22Rv1 (cell line): Measurements from ENCODE around the gene TRMT2B.

ENCODE experiments used
- H3K27ac ChIP-seq: fragments of 450-650 bp; 2 replicates; pipeline ENCODE4 v1.5.1; 2017
- ZFX ChIP-seq: fragments of 450-650 bp; IDR thresholded peaks from 2 replicates; pipeline ENCODE4 v1.6.1; 2017; ENCODE audit warnings: antibody characterized with exemption, borderline replicate concordance
- TF ChIP-seq, protein P1 (sequence below): fragments of 450-650 bp; IDR thresholded peaks from 2 replicates; pipeline ENCODE4 v1.5.1; 2017; ENCODE audit warnings: mild to moderate bottlenecking

The TRMT2B gene

DNA sequence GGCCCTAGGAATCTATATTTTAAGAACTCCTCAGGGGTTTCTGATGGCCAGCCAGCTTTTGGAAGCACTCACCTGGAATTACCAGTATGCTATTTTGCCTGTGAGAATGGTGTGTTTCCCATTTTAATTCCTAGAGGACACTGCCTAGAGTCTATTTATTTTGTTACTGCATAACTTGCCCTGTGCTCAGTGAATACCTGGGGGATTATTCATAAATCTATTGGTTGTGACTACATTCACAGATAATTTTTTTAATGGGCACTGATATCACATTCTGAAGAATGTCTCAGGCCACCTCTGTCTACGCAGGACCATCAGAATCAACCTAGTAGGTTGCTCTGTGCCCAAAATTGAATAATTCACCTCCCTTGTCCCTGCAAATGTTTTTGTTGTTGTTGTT lies 75.7 kb downstream of the TRMT2B start:
- no peak overlapping the region for H3K27ac ChIP-seq
- TF ChIP-seq, protein P1, sequence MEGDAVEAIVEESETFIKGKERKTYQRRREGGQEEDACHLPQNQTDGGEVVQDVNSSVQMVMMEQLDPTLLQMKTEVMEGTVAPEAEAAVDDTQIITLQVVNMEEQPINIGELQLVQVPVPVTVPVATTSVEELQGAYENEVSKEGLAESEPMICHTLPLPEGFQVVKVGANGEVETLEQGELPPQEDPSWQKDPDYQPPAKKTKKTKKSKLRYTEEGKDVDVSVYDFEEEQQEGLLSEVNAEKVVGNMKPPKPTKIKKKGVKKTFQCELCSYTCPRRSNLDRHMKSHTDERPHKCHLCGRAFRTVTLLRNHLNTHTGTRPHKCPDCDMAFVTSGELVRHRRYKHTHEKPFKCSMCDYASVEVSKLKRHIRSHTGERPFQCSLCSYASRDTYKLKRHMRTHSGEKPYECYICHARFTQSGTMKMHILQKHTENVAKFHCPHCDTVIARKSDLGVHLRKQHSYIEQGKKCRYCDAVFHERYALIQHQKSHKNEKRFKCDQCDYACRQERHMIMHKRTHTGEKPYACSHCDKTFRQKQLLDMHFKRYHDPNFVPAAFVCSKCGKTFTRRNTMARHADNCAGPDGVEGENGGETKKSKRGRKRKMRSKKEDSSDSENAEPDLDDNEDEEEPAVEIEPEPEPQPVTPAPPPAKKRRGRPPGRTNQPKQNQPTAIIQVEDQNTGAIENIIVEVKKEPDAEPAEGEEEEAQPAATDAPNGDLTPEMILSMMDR, result no peak
- no peak for TF ChIP-seq ZFX

DNA sequence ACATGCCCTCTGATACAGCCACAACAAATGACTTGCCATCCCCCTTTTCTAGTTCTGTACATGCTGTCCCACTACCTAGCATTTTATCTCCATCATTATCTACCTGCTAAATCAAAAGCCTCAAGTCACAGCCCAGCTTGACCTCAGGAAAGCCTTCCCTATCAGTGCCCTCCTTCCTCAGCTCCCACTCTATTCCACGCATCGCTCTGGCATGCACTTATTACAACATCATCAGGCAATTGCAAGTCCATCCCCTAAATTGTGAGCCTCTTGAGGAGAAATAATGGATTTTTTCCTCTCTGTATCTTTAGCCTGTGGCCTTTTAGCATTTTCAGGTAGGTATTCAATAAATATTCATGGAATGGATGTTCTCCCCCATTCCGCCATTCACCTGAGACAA lies 76.7 kb downstream of the TRMT2B start:
- H3K27ac ChIP-seq, result no peak overlapping the region
- TF ChIP-seq, protein P1, result no peak
- TF ChIP-seq ZFX, result no peak

DNA sequence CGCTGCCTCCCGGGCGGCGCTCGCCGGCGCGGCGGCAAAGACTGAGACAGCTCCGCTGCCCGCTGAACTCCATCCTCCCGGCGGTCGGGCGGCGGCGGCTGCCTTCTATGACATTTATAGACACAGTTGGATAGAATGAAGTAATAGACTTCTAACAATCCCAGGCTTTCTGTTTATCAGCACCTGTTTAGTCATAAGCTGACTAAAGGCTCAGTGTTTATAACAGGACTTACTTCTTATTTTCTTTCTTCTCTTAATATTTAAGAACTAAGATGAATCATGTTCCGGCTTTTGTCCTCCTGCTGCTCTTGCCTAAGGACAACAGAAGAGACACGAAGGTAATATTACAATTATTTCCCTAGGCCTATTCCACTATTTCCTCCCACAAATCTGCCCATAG lies 78.5 kb downstream of the TRMT2B start:
- H3K27ac ChIP-seq, result no peak overlapping the region
- TF ChIP-seq, protein P1, result no peak
- no peak for TF ChIP-seq ZFX

DNA sequence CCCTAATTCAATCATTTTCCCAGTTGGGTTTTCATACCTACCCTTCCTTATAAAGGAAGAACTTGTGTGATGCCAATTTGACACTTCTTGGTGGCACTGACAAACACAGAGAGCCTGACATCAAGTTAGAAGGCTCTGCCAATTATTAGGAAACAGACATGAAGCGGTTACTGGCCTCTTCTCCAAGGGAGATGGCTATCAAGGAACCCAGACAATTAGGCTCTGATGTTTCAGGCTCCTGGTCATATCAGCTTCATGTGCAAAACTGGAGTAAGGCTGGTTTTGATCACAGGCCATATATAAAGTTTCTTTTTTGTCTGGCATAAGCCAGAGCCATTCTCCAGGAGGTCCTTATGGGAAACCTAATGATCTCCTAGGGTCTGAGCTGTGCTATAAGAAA lies 82.0 kb downstream of the TRMT2B start:
- no peak for TF ChIP-seq ZFX
- TF ChIP-seq, protein P1, result no peak
- H3K27ac ChIP-seq, result no peak overlapping the region

DNA sequence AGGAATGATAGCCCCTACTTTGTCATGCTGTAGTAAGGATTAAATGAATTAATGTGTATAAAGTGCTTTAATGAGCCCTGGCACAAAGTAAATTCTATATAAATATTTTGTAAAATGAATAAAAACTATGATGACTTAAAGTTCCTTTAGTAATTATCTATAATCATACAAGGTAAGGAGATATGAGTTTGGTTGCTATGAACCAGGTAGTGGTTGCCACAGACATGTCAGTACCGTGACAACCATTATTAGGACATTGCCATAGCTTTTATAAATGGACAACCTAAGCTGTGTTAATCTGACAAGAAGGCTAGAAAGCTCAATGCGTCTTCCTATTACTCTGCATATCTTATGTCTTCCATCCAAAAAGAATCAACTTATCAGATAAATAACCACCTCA lies 82.5 kb downstream of the TRMT2B start, which contains the start of gene ARL13A:
TSS of gene ARL13A (plus strand) at position 301 of the 400 bp plus-strand sequence. CDS start 3,982 bp downstream, outside the sequence.
- H3K27ac ChIP-seq, result no peak within 1 kb of the TSS
- TF ChIP-seq, protein P1, result no peak
- TF ChIP-seq ZFX, result no peak

DNA sequence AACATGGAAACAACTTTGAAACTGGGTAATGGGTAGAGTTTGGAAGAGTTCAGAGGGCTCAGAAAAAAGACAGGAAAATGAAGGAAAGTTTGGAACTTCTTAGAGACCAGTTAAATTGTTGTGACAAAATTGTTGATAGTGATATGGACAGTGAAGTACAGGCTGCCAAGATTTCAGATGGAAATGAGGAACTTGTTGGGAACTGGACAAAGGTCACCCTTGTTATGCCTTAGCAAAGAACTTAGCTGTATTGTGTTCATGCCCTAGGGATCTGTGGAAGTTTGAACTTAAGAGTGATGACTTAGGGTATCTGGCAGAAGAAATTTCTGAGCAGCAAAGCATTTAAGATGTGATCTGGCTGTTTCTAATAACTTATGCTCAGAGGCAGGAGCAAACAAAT lies 87.5 kb downstream of the TRMT2B start:
- H3K27ac ChIP-seq, result no peak overlapping the region
- TF ChIP-seq, protein P1, result no peak
- no peak for TF ChIP-seq ZFX

DNA sequence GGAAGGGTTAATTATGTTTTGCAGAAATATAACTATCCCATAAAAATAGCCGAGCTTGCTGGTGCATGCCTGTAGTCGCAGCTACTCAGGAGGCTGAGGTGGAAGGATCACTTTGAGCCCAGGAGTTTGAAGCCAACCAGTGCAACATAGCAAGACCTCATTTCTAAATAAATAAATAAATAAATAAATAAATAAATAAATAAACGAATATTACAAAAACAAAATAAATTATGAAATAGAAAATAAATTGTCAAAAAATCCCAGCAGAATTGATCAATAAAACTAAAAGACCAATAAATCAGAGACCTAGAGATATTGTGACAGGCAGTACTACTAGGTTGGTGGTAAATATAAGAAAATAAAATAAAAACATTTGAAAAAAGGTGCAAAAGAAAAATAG lies 89.1 kb downstream of the TRMT2B start:
- no peak for TF ChIP-seq ZFX
- TF ChIP-seq, protein P1, result no peak
- no peak overlapping the region for H3K27ac ChIP-seq
